ENCODE results near the gene BACH2.

- TF ChIP-seq, protein P1, sequence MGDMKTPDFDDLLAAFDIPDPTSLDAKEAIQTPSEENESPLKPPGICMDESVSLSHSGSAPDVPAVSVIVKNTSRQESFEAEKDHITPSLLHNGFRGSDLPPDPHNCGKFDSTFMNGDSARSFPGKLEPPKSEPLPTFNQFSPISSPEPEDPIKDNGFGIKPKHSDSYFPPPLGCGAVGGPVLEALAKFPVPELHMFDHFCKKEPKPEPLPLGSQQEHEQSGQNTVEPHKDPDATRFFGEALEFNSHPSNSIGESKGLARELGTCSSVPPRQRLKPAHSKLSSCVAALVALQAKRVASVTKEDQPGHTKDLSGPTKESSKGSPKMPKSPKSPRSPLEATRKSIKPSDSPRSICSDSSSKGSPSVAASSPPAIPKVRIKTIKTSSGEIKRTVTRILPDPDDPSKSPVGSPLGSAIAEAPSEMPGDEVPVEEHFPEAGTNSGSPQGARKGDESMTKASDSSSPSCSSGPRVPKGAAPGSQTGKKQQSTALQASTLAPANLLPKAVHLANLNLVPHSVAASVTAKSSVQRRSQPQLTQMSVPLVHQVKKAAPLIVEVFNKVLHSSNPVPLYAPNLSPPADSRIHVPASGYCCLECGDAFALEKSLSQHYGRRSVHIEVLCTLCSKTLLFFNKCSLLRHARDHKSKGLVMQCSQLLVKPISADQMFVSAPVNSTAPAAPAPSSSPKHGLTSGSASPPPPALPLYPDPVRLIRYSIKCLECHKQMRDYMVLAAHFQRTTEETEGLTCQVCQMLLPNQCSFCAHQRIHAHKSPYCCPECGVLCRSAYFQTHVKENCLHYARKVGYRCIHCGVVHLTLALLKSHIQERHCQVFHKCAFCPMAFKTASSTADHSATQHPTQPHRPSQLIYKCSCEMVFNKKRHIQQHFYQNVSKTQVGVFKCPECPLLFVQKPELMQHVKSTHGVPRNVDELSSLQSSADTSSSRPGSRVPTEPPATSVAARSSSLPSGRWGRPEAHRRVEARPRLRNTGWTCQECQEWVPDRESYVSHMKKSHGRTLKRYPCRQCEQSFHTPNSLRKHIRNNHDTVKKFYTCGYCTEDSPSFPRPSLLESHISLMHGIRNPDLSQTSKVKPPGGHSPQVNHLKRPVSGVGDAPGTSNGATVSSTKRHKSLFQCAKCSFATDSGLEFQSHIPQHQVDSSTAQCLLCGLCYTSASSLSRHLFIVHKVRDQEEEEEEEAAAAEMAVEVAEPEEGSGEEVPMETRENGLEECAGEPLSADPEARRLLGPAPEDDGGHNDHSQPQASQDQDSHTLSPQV (IDR thresholded peaks at IDR 0.05): no peak
- TF ChIP-seq, protein P2, sequence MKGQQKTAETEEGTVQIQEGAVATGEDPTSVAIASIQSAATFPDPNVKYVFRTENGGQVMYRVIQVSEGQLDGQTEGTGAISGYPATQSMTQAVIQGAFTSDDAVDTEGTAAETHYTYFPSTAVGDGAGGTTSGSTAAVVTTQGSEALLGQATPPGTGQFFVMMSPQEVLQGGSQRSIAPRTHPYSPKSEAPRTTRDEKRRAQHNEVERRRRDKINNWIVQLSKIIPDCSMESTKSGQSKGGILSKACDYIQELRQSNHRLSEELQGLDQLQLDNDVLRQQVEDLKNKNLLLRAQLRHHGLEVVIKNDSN (IDR thresholded peaks at IDR 0.05; ENCODE audit: borderline replicate concordance, extremely low read length, insufficient read depth, low read depth, low read length): no peak
- TF ChIP-seq PAX8 (IDR thresholded peaks at IDR 0.05) (no peak), BMI1 (IDR thresholded peaks at IDR 0.05; ENCODE audit: borderline replicate concordance) (no peak), SIX5 (IDR thresholded peaks at IDR 0.05; ENCODE audit: low read depth, low read length, severe bottlenecking) (no peak), FOXM1 (IDR thresholded peaks at IDR 0.05; ENCODE audit: low read depth, low read length) (no peak), SIN3A (IDR thresholded peaks at IDR 0.05; ENCODE audit: low read depth, low read length) (no peak)
- TF ChIP-seq, protein P3, sequence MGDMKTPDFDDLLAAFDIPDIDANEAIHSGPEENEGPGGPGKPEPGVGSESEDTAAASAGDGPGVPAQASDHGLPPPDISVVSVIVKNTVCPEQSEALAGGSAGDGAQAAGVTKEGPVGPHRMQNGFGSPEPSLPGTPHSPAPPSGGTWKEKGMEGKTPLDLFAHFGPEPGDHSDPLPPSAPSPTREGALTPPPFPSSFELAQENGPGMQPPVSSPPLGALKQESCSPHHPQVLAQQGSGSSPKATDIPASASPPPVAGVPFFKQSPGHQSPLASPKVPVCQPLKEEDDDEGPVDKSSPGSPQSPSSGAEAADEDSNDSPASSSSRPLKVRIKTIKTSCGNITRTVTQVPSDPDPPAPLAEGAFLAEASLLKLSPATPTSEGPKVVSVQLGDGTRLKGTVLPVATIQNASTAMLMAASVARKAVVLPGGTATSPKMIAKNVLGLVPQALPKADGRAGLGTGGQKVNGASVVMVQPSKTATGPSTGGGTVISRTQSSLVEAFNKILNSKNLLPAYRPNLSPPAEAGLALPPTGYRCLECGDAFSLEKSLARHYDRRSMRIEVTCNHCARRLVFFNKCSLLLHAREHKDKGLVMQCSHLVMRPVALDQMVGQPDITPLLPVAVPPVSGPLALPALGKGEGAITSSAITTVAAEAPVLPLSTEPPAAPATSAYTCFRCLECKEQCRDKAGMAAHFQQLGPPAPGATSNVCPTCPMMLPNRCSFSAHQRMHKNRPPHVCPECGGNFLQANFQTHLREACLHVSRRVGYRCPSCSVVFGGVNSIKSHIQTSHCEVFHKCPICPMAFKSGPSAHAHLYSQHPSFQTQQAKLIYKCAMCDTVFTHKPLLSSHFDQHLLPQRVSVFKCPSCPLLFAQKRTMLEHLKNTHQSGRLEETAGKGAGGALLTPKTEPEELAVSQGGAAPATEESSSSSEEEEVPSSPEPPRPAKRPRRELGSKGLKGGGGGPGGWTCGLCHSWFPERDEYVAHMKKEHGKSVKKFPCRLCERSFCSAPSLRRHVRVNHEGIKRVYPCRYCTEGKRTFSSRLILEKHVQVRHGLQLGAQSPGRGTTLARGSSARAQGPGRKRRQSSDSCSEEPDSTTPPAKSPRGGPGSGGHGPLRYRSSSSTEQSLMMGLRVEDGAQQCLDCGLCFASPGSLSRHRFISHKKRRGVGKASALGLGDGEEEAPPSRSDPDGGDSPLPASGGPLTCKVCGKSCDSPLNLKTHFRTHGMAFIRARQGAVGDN (IDR thresholded peaks at IDR 0.05): no peak
These were observed 39.8 kb upstream of the BACH2 start for GRCh38 chr6:90336388-90336947.
